ENCODE data around the gene TRAPPC13. TPM values are rescaled to one million over a fixed set of nuclear protein-coding genes. Genes with fewer than 3 reads are reported as not detected.
A peak's percentile ranks its signal among the peaks of the same experiment; 100 is the strongest.
"Not testable (repeated sequence)": the region's sequence is repeated elsewhere in the genome, so short reads cannot be mapped to it uniquely, and the experiment has no call there.

The TRAPPC13 gene
- total RNA-seq, 1 donor from 2014 or later = 29.0 TPM

DNA sequence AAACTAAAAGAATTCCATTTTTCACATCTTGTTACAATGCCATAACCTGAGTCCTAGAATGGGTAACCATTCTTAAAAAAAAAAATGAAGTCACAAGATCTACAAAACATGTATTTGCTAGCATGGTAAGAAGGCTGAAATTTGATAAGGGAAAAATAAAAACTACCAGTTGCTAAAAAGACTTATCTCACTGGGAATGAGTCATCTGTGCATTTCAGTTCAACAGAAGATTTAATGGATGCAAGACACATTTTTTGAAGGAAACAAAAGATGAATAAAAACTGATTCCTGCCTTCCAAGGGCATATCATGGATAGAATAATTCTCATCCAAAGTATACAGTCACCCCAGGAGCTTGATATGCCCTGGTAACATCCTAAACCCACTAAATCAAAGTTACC lies 49.9 kb downstream of the TRAPPC13 start:
- Mint-ChIP-seq H3K27me3 (no peaks in the 10 kb centered on the region), H3K4me1 (no peaks in the 10 kb centered on the region), H3K27ac (no peak overlapping the region), H3K36me3 (ENCODE audit: low read depth) (peaks cover 83% of the 10 kb centered on the region), H3K4me3 (no peak overlapping the region), H3K9me3 (no peaks in the 10 kb centered on the region)
- ATAC-seq (ENCODE audit: low read depth) = no peak
- no peak for DNase-seq
- POLR2A ChIA-PET = no interaction called here
- CTCF ChIA-PET = no interaction called here
- TF ChIP-seq, protein P1, sequence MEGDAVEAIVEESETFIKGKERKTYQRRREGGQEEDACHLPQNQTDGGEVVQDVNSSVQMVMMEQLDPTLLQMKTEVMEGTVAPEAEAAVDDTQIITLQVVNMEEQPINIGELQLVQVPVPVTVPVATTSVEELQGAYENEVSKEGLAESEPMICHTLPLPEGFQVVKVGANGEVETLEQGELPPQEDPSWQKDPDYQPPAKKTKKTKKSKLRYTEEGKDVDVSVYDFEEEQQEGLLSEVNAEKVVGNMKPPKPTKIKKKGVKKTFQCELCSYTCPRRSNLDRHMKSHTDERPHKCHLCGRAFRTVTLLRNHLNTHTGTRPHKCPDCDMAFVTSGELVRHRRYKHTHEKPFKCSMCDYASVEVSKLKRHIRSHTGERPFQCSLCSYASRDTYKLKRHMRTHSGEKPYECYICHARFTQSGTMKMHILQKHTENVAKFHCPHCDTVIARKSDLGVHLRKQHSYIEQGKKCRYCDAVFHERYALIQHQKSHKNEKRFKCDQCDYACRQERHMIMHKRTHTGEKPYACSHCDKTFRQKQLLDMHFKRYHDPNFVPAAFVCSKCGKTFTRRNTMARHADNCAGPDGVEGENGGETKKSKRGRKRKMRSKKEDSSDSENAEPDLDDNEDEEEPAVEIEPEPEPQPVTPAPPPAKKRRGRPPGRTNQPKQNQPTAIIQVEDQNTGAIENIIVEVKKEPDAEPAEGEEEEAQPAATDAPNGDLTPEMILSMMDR (IDR thresholded peaks at IDR 0.05) = no peak
- intact Hi-C loops (cut with micrococcal nuclease) = no loop called here

DNA sequence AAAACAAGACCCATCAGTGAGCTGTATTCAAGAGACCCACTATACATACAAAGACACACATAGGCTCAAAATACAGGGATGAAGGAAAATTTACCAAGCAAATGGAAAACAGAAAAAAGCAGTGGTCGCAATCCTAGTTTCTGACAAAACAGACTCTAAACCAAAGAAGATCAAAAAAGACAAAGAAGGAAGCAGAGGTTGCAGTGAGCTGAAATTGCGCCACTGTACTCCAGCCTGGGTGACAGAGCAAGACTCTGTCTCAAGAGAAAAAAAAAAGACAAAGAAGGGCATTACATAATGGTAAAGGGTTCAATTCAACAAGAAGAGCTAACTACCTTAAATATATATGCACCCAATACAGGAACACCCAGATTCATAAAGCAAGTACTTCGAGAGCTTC lies 51.2 kb downstream of the TRAPPC13 start:
- POLR2A ChIA-PET; H3K9me3 Mint-ChIP-seq; ATAC-seq (ENCODE audit: low read depth); CTCF ChIA-PET; H3K27ac Mint-ChIP-seq; H3K4me1 Mint-ChIP-seq; H3K27me3 Mint-ChIP-seq; DNase-seq; intact Hi-C loops (cut with micrococcal nuclease); H3K4me3 Mint-ChIP-seq: not testable (repeated sequence)
- H3K36me3 Mint-ChIP-seq (ENCODE audit: low read depth) = peaks cover 85% of the 10 kb centered on the region

DNA sequence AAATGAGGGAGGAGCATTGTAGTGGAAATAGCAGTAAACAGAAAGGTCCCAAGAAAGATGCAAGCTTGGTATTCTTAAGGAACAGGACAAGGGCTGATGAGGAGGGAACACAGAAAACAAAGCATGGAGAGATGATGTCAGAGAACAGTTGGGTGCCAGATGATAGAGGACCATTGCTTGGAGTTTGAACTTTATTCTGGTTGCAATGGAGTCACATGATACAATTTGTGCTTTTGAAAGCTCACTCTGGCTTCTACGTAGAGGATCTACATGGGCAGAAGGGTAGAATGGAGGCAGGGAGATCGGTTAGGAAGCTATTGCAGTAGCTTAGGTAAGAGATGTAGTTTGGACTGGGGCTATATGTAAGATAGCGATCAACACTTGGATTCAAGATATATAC lies 57.3 kb downstream of the TRAPPC13 start:
- Mint-ChIP-seq H3K4me1 (no peaks in the 10 kb centered on the region), H3K36me3 (ENCODE audit: low read depth) (peaks cover 76% of the 10 kb centered on the region), H3K27ac (no peak overlapping the region), H3K27me3 (no peaks in the 10 kb centered on the region), H3K9me3 (no peaks in the 10 kb centered on the region), H3K4me3 (no peak overlapping the region)
- POLR2A ChIA-PET = no interaction called here
- DNase-seq (no peak), ATAC-seq (ENCODE audit: low read depth) (no peak)
- CTCF ChIA-PET = no interaction called here
- TF ChIP-seq, protein P1 (IDR thresholded peaks at IDR 0.05) = no peak
- intact Hi-C loops (cut with micrococcal nuclease) = no loop called here

DNA sequence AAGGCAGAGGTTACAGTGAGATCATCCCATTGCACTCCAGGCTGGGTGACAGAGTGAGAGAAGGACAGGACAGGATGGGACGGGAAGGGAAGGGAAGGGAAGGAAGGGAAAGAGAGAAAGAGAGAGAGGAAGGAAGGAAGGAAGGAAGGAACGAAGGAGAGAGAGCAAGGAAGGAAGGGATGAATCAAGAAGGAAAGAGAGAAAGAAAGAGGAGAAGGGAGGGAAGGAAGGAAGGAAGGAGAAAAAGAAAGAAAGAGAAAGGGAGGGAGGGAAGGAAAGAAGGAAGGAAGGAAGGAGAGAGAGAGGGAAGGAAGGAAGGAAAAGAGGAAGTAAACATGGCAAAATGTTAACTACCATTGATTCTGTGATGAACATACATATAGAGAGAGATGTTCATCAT lies 68.3 kb downstream of the TRAPPC13 start:
- no peak for DNase-seq
- TF ChIP-seq, protein P1 (IDR thresholded peaks at IDR 0.05) = no peak
- intact Hi-C loops (cut with micrococcal nuclease) = no loop called here
- Mint-ChIP-seq H3K4me3 (no peak overlapping the region), H3K27ac (no peak overlapping the region), H3K4me1 (peaks cover 4% of the 10 kb centered on the region), H3K9me3 (no peaks in the 10 kb centered on the region), H3K27me3 (no peaks in the 10 kb centered on the region), H3K36me3 (ENCODE audit: low read depth) (peaks cover 17% of the 10 kb centered on the region)
- CTCF ChIA-PET = no interaction called here
- POLR2A ChIA-PET = no interaction called here
- ATAC-seq (ENCODE audit: low read depth) = no peak

DNA sequence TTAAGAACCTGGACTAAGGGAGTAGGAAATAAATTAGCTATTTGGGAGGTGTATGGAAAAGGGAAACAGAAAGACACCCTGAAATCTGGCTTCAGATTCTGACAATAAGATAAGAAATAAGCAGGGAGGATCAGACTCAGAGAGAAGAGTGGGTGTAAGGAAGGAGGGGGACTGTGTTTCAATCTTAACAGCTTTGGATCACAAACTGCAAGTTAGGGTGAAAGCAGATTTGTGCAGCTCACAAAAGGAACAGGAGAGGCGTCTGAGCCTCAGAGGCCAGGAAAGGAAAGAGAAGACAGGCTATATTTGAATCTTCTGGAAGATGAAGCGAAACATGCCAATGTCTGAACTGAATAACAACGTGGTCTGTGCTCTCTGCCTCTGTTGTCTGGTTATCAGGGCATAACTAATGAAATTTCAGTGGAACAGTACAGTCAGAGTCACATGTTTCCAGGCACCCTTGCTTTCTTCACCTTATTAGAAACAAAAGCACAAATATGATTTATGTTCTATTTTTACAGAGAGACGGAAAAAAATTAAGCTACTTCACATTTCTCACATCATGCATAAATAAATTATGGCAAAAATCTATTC lies 70.4 kb downstream of the TRAPPC13 start:
- no peaks in the 10 kb centered on the region for H3K9me3 Mint-ChIP-seq
- CTCF ChIA-PET = no interaction called here

More for the DNA sequence above, 70.4 kb downstream of the TRAPPC13 start:
- no peaks in the 10 kb centered on the region for H3K27me3 Mint-ChIP-seq
- no peak overlapping the region for H3K4me3 Mint-ChIP-seq
- no peak for DNase-seq
- peaks cover 18% of the 10 kb centered on the region for H3K4me1 Mint-ChIP-seq
- POLR2A ChIA-PET = interaction anchor here (0.9 kb wide), 1 partner anchor 27 kb away, joined by 3 read pairs; the partner anchor contains the start of genes NLN and SGTB
- TF ChIP-seq, protein P1 (IDR thresholded peaks at IDR 0.05) = no peak
- H3K36me3 Mint-ChIP-seq (ENCODE audit: low read depth) = peaks cover 24% of the 10 kb centered on the region
- ATAC-seq (ENCODE audit: low read depth) = peak; percentile 69
- intact Hi-C loops (cut with micrococcal nuclease) = no loop called here
- H3K27ac Mint-ChIP-seq = no peak overlapping the region
